OCI-LY3 (cell line): Measurements from ENCODE around the gene NYAP1.

ENCODE experiments used
- H2AFZ ChIP-seq: fragments of 200-600, 300-600 bp; shearing (Covaris generic); 2 replicates; pipeline ENCODE4 v1.6.0; 2014; ENCODE audit warnings: antibody characterized with exemption, low read depth, low read length
- H3K27ac ChIP-seq: fragments of 200-600, 300-600 bp; sonication (generic); 2 replicates; pipeline ENCODE4 v1.5.1; 2014; ENCODE audit warnings: mild to moderate bottlenecking, low read length, moderate library complexity, mixed read lengths
- H3K27me3 ChIP-seq: fragments of 200-600, 300-600 bp; sonication (generic); 2 replicates; pipeline ENCODE4 v1.6.1; 2014; ENCODE audit warnings: low read depth, low read length, mixed read lengths
- H3K36me3 ChIP-seq: fragments of 200-600, 300-600 bp; sonication (generic); replicated peaks from 2 replicates; pipeline ENCODE3; 2014; ENCODE audit warnings: low read depth, low read length, mixed read lengths
- H3K4me1 ChIP-seq: fragments of 300-600, 200-600 bp; sonication (generic); 2 replicates; pipeline ENCODE4 v1.6.1; 2014; ENCODE audit warnings: low read length, mixed read lengths
- H3K4me2 ChIP-seq: fragments of 200-600, 300-600 bp; sonication (generic); 2 replicates; pipeline ENCODE4 v1.6.1; 2014; ENCODE audit warnings: low read length, mixed read lengths
- H3K4me3 ChIP-seq: fragments of 300-600, 200-600 bp; sonication (generic); 2 replicates; pipeline ENCODE4 v1.5.1; 2014; ENCODE audit warnings: antibody characterized with exemption, mild to moderate bottlenecking, low read length, moderate library complexity
- H3K79me2 ChIP-seq: fragments of 300-600, 200-600 bp; shearing (Covaris generic); 2 replicates; pipeline ENCODE4 v1.6.1; 2014; ENCODE audit warnings: mild to moderate bottlenecking, low read length, mixed read lengths
- H3K9ac ChIP-seq: fragments of 300-600, 200-600 bp; shearing (Covaris generic); 2 replicates; pipeline ENCODE4 v1.6.0; 2014; ENCODE audit warnings: mild to moderate bottlenecking, low read length, moderate library complexity
- H3K9me3 ChIP-seq: fragments of 200-600, 300-600 bp; shearing (Covaris generic); 2 replicates; pipeline ENCODE4 v1.6.1; 2014; ENCODE audit warnings: low read length, mixed read lengths; ENCODE audit not compliant: insufficient read depth
- H4K20me1 ChIP-seq: fragments of 200-600, 300-600 bp; sonication (generic); 2 replicates; pipeline ENCODE4 v1.6.1; 2016; ENCODE audit warnings: low read length, mixed read lengths; ENCODE audit not compliant: insufficient read depth
- EZH2phosphoT487 ChIP-seq: fragments of 200-600 bp; shearing (Covaris generic); IDR thresholded peaks from 2 replicates; pipeline ENCODE4 v1.6.1; 2018; ENCODE audit warnings: antibody characterized with exemption, mixed run types, low read depth
- TF ChIP-seq, protein P1 (sequence below): fragments of 200-600, 300-600 bp; sonication (generic); IDR thresholded peaks from 2 replicates; pipeline ENCODE4 v1.5.1; 2014; ENCODE audit warnings: antibody characterized with exemption, low read length, low read depth

Gene NYAP1

DNA sequence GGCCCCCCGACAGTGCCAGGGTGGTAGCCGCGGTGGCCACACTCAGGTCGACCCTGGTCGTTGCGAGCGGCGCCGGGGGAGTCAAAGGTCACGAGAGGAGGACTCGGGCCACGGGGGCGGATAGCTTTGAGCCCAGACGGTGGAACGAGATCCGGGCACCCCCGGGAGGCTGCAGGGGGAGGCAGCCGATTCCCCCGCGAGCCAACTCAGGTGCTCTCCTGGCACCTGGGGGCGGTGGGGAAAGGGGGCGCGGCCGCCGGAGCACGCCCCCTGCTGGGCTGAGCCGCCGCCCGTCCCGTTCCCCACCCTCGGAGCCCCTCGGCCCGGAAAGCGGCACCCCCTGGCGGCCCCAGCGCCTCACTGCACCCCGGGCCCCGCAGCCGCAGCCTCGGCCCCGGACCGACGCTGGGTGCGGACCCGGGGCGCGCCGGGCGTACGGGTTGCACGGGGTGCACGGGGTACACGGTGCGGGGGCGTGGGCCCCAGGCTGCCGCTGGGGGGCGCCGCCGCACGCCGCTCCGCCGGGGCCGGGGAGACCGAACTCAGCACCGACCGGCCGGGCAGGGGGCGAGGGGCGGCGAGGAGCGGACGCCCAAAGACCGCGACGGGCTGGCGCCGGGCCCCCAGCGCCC, 521 bp upstream of the NYAP1 start:
- Histone ChIP-seq H3K27me3 (no peaks in the 10 kb centered on the region; the same call in 1 of the 2 replicates), H3K4me3 (peak overlapping the region; percentile 90), H2AFZ (peak overlapping the region; percentile 42; the same call in 1 of the 2 replicates), H3K9me3 (no peaks in the 10 kb centered on the region), H3K4me1 (peaks cover 12% of the 10 kb centered on the region), H3K27ac (no peak overlapping the region), H3K79me2 (peaks cover 8% of the 10 kb centered on the region), H3K4me2 (peak overlapping the region; percentile 85), H3K9ac (peak overlapping the region; percentile 57), H4K20me1 (no peaks in the 10 kb centered on the region), H3K36me3 (no peaks in the 10 kb centered on the region)
- TF ChIP-seq EZH2phosphoT487 = no peak
- TF ChIP-seq, protein P1, sequence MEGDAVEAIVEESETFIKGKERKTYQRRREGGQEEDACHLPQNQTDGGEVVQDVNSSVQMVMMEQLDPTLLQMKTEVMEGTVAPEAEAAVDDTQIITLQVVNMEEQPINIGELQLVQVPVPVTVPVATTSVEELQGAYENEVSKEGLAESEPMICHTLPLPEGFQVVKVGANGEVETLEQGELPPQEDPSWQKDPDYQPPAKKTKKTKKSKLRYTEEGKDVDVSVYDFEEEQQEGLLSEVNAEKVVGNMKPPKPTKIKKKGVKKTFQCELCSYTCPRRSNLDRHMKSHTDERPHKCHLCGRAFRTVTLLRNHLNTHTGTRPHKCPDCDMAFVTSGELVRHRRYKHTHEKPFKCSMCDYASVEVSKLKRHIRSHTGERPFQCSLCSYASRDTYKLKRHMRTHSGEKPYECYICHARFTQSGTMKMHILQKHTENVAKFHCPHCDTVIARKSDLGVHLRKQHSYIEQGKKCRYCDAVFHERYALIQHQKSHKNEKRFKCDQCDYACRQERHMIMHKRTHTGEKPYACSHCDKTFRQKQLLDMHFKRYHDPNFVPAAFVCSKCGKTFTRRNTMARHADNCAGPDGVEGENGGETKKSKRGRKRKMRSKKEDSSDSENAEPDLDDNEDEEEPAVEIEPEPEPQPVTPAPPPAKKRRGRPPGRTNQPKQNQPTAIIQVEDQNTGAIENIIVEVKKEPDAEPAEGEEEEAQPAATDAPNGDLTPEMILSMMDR = peak; percentile 78

DNA sequence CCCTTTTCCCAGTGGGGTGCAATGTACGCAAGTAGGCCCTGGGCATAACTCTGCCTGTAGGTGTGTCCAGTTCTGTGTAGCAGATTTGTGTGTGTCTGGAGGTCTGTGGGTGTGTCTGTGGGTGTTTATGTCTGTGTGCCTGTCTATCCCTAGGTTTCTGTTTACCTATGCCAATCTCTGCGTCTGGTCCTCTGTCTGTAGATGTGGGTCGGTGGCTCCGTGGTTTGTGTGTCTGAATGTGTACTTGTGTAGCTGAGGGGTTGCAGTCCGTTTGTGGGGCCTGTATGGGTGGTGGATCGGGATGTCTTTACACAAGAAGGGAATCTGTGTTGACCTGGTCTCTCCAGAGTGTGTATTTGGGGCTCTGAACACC, 932 bp downstream of the NYAP1 start:
- Histone ChIP-seq H3K27me3 (no peaks in the 10 kb centered on the region; the same call in 1 of the 2 replicates), H3K36me3 (no peaks in the 10 kb centered on the region), H4K20me1 (no peaks in the 10 kb centered on the region), H3K27ac (no peak overlapping the region), H3K79me2 (no peaks in the 10 kb centered on the region), H3K4me3 (no peak overlapping the region), H3K9ac (no peak overlapping the region), H3K9me3 (no peaks in the 10 kb centered on the region), H3K4me2 (no peak overlapping the region), H2AFZ (no peak overlapping the region), H3K4me1 (peaks cover 14% of the 10 kb centered on the region)
- TF ChIP-seq EZH2phosphoT487 = no peak
- TF ChIP-seq, protein P1 = no peak

DNA sequence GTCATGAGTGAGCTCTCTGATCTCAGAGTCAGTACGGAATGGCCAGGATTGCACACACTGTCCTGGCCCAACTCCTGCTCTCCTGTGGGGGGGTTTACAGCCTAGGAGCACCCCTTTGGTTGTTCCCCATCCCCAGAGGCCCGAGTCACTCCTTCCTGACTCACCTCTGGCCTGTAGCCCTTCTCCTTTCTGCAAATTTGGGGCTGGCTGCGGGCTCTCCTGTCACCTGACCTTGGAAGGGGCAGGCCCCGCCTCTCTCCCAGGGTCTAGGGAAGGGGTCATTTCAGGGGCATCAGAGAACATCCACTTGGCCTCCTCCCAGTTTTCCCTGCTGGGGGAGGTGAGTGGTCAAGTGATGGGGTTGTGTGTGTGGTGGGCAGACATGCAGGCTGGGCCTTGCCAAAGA, 1.7 kb downstream of the NYAP1 start:
- Histone ChIP-seq H3K36me3 (no peaks in the 10 kb centered on the region), H3K4me2 (no peak overlapping the region), H3K27ac (no peak overlapping the region), H3K4me1 (peaks cover 21% of the 10 kb centered on the region), H3K9ac (no peak overlapping the region), H4K20me1 (no peaks in the 10 kb centered on the region), H3K9me3 (no peaks in the 10 kb centered on the region), H3K79me2 (no peaks in the 10 kb centered on the region), H3K4me3 (no peak overlapping the region), H2AFZ (no peak overlapping the region), H3K27me3 (no peaks in the 10 kb centered on the region; the same call in 1 of the 2 replicates)
- TF ChIP-seq, protein P1 = no peak
- no peak for TF ChIP-seq EZH2phosphoT487

DNA sequence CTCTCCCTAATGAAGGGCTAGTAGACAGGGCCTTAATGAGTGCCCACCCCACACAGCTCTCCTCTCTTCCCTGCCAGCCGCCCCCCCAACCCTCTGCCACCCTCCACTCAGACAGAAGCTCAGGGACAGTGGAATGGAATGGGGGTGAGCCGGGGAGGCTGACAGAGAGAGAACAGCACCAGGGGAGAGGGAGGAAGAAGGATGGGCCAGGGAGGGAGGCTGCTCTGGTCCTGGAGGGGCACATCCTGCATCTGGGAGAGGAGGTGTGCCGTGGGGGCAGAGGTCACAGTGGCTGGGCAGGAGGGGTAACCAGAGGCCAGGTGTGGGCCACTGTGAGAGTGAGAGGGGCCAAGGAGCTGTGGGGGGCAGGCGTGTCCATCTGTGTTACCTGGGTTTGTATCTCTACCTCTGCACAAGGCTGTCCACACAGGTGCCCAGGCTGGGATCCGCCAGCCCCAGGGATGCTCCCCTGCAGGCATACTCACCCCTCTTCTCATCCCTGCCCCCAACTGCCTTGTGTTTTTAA, 2.4 kb downstream of the NYAP1 start:
- H3K4me2 ChIP-seq = no peak overlapping the region
- no peaks in the 10 kb centered on the region for H3K36me3 ChIP-seq
- no peak overlapping the region for H3K27ac ChIP-seq
- peaks cover 22% of the 10 kb centered on the region for H3K4me1 ChIP-seq
- no peaks in the 10 kb centered on the region for H3K79me2 ChIP-seq
- no peaks in the 10 kb centered on the region; the same call in 1 of the 2 replicates for H3K27me3 ChIP-seq
- no peak overlapping the region for H3K9ac ChIP-seq
- no peaks in the 10 kb centered on the region for H4K20me1 ChIP-seq
- TF ChIP-seq EZH2phosphoT487 = no peak
- TF ChIP-seq, protein P1 = no peak
- H3K4me3 ChIP-seq = no peak overlapping the region
- no peak overlapping the region for H2AFZ ChIP-seq
- H3K9me3 ChIP-seq = no peaks in the 10 kb centered on the region
